Smooth muscle cell (in vitro differentiated cells): ENCODE results near the gene CARF. TPM values are rescaled to one million over a fixed set of nuclear protein-coding genes. Genes with fewer than 3 reads are reported as not detected.
"Not testable (repeated sequence)": the region's sequence is repeated elsewhere in the genome, so short reads cannot be mapped to it uniquely, and the experiment has no call there.

Source experiments
- DNase-seq: peaks from one replicate; lab custom pipeline; 2025; ENCODE audit not compliant: unreplicated experiment; lab: John Stamatoyannopoulos, UW
- H2AFZ ChIP-seq: fragments of 200-600 bp; sonication (generic); 2 replicates; pipeline ENCODE4 v1.6.0; 2016; ENCODE audit warnings: antibody characterized with exemption, low read depth, mild to moderate bottlenecking
- H3F3A ChIP-seq: fragments of 200-600 bp; sonication (generic); 2 replicates; pipeline ENCODE4 v1.6.0; 2017; ENCODE audit warnings: antibody characterized with exemption, low read depth
- H3K27ac ChIP-seq: fragments of 200-600 bp; sonication (generic); 2 replicates; pipeline ENCODE4 v1.5.1; 2016; ENCODE audit warnings: low read depth, mild to moderate bottlenecking
- H3K27me3 ChIP-seq: fragments of 200-600 bp; sonication (generic); 2 replicates; pipeline ENCODE4 v1.6.1; 2016; ENCODE audit warnings: low read depth, mild to moderate bottlenecking
- H3K36me3 ChIP-seq: fragments of 200-600 bp; sonication (generic); 2 replicates; pipeline ENCODE4 v1.5.1; 2016; ENCODE audit warnings: low read depth
- H3K4me1 ChIP-seq: fragments of 200-600 bp; sonication (generic); 2 replicates; pipeline ENCODE4 v1.5.1; 2016; ENCODE audit warnings: low read depth
- H3K4me2 ChIP-seq: fragments of 200-600 bp; sonication (generic); 2 replicates; pipeline ENCODE4 v1.6.0; 2016; ENCODE audit warnings: mild to moderate bottlenecking
- H3K4me3 ChIP-seq: fragments of 200-600 bp; sonication (generic); 2 replicates; pipeline ENCODE4 v1.5.1; 2016; ENCODE audit warnings: mild to moderate bottlenecking
- H3K79me2 ChIP-seq: fragments of 200-600 bp; sonication (generic); 2 replicates; pipeline ENCODE4 v1.6.0; 2016; ENCODE audit warnings: low read depth, mild to moderate bottlenecking
- H3K9ac ChIP-seq: fragments of 200-600 bp; sonication (generic); 2 replicates; pipeline ENCODE4 v1.6.0; 2016; ENCODE audit warnings: low read depth
- H3K9me3 ChIP-seq: fragments of 200-600 bp; sonication (generic); replicated peaks from 2 replicates; pipeline ENCODE4 v1.5.1; 2016; ENCODE audit warnings: low read depth
- H4K20me1 ChIP-seq: fragments of 200-600 bp; sonication (generic); 2 replicates; pipeline ENCODE4 v1.6.0; 2016; ENCODE audit warnings: low read depth
- WGBS: methylation state at CpG from one replicate; pipeline ENCODE4 v1.1.7; 2016; ENCODE audit warnings: low lambda C conversion rate; 5-methylcytosine and 5-hydroxymethylcytosine counted together
- polyA plus RNA-seq: library from polyadenylated mRNA; unstranded; fragments of >200 nt; fragmentation: Nextera tagmentation; extraction: Ambion mirVana; gene quantifications from 2 replicates; pipeline ENCODE4 v1.2.1, GENCODE V29; 2016
- total RNA-seq: library from RNA; depleted of rRNA; stranded (reverse); fragments of >200 nt; gene quantifications from 2 replicates; pipeline ENCODE4 v1.2.3, GENCODE V29; 2014
- TF ChIP-seq, protein P1 (sequence below): fragments of 200-600 bp; sonication (generic); IDR thresholded peaks from 2 replicates; pipeline ENCODE4 v1.5.1; 2017; ENCODE audit warnings: borderline replicate concordance, mild to moderate bottlenecking, antibody characterized with exemption; ENCODE audit not compliant: insufficient read depth, poor library complexity, severe bottlenecking

CARF gene
- total and polyA plus RNA-seq, 2 experiments from 2014 or later: 1.6 to 8.0 TPM

DNA sequence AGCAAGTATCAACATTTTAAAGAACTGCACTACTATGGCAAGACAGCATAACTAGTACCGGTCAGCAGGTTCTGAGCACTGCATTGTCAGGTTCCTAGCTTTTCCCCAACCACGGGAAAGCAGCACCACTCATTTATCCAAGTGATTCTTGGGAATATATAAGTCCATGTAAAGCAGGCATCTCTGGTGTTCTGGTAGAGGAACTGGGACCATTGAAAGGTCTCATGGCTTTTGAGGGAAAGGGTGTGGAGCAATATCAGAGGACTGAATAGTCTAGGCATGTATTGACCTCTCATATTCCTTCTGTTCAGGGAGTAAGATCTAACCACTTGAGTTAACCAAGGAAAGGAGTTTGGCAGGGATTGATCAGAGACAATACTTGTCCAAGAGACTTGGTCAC lies 34.4 kb upstream of the CARF start:
- Histone ChIP-seq H3K4me1 (no peaks in the 10 kb centered on the region), H3K4me3 (no peak overlapping the region), H3K9ac (no peak overlapping the region), H2AFZ (no peak overlapping the region), H4K20me1 (no peaks in the 10 kb centered on the region), H3K27me3 (no peaks in the 10 kb centered on the region), H3K9me3 (no peaks in the 10 kb centered on the region), H3K27ac (no peak overlapping the region), H3K36me3 (no peaks in the 10 kb centered on the region), H3F3A (no peaks in the 10 kb centered on the region), H3K79me2 (no peaks in the 10 kb centered on the region), H3K4me2 (no peak overlapping the region)
- 100% methylated on average over 2 of the region's 2 CpGs for WGBS
- DNase-seq: no peak
- TF ChIP-seq, protein P1, sequence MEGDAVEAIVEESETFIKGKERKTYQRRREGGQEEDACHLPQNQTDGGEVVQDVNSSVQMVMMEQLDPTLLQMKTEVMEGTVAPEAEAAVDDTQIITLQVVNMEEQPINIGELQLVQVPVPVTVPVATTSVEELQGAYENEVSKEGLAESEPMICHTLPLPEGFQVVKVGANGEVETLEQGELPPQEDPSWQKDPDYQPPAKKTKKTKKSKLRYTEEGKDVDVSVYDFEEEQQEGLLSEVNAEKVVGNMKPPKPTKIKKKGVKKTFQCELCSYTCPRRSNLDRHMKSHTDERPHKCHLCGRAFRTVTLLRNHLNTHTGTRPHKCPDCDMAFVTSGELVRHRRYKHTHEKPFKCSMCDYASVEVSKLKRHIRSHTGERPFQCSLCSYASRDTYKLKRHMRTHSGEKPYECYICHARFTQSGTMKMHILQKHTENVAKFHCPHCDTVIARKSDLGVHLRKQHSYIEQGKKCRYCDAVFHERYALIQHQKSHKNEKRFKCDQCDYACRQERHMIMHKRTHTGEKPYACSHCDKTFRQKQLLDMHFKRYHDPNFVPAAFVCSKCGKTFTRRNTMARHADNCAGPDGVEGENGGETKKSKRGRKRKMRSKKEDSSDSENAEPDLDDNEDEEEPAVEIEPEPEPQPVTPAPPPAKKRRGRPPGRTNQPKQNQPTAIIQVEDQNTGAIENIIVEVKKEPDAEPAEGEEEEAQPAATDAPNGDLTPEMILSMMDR: no peak

DNA sequence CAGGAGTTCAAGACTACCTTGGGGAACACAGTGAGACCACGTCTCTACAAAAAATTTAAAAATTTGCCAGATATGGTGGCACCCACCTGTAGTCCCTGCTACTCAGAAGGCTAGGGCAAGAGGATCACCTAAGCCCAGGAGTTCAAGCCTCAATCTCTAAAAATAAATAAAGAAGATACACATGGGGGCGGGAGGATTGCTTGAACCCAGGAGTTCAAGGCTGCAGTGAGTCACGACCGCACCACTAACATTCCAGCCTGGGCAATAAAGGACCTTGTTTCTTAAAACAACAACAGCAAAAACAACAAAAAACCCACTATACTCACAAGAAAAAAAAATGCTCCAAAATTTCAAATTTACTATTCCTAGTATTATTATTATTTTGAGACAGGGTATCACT lies 30.5 kb upstream of the CARF start:
- TF ChIP-seq, protein P1: no peak
- 96% methylated on average over 4 of the region's 4 CpGs for WGBS
- H3K4me3 ChIP-seq: no peak overlapping the region
- no peaks in the 10 kb centered on the region for H3K9me3 ChIP-seq
- H3K27ac ChIP-seq: no peak overlapping the region
- no peaks in the 10 kb centered on the region for H3K79me2 ChIP-seq
- no peaks in the 10 kb centered on the region for H4K20me1 ChIP-seq
- no peaks in the 10 kb centered on the region for H3K27me3 ChIP-seq
- DNase-seq: no peak
- no peak overlapping the region for H2AFZ ChIP-seq
- H3K36me3 ChIP-seq: no peaks in the 10 kb centered on the region
- H3K4me1 ChIP-seq: no peaks in the 10 kb centered on the region
- no peak overlapping the region for H3K4me2 ChIP-seq
- H3K9ac ChIP-seq: no peak overlapping the region
- no peaks in the 10 kb centered on the region for H3F3A ChIP-seq

DNA sequence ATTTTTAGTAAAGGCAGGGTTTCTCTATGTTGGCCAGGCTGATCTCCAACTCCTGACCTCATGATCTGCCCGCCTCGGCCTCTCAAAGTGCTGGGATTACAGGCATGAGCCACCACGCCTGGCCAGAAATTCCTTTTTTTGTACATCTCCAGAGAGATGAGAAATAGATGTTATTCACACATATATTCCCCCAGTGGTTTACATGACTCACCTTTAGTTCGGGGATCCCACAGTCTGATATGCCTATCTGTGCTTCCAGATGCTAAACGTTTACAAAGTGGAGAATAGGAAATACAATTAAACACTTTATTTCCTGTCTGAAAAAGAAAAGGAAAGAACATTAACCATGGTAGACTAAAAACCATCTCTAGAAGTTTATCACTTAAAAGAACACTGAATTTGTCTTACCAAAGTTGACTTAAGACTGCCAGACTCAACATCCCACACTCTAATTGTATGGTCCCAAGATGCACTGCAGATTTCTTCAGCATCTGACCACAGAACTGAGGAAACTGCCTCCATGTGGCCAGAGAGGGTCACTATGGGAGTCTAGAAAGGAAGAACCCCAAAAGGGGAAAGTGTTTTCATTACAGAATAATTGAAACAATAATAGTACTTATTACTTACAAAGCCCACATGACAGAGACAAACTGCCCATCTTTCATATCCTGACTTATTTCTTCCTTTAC lies 27.9 kb upstream of the CARF start:
- Histone ChIP-seq H3K9me3 (no peaks in the 10 kb centered on the region), H3K27me3 (no peaks in the 10 kb centered on the region), H4K20me1 (no peaks in the 10 kb centered on the region), H3K9ac (no peak overlapping the region), H3K27ac (no peak overlapping the region), H2AFZ (no peak overlapping the region), H3K4me3 (no peak overlapping the region), H3K36me3 (no peaks in the 10 kb centered on the region), H3K4me1 (no peaks in the 10 kb centered on the region), H3K79me2 (no peaks in the 10 kb centered on the region), H3K4me2 (no peak overlapping the region), H3F3A (no peaks in the 10 kb centered on the region)
- TF ChIP-seq, protein P1: no peak
- no peak for DNase-seq
- WGBS: 93% methylated on average over 5 of the region's 5 CpGs

DNA sequence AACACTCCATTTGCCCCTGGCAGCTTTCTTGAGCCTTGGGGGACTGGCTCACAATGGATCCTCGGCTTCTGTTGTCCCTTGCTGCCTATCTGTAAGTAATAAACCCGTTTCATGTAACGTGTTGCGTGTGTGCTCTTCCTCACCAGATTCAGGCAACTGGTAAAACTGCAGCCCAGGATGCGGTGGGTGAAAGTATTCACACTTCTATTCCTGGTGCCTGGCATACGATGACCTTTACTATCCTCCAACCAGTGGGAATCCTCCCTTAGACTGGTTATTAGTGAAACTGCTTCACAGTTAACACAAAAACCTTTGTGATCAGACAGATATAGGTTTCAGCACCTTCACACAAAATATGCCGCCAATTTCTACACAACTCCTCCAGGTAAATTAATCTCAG lies 26.9 kb upstream of the CARF start:
- WGBS: 96% methylated on average over 7 of the region's 7 CpGs
- DNase-seq: no peak
- TF ChIP-seq, protein P1: no peak
- Histone ChIP-seq H3K4me2 (no peak overlapping the region), H4K20me1 (no peaks in the 10 kb centered on the region), H3K36me3 (no peaks in the 10 kb centered on the region), H3K9ac (no peak overlapping the region), H3F3A (no peaks in the 10 kb centered on the region), H3K27me3 (no peaks in the 10 kb centered on the region), H3K4me1 (no peaks in the 10 kb centered on the region), H3K27ac (no peak overlapping the region), H3K4me3 (no peak overlapping the region), H3K9me3 (no peaks in the 10 kb centered on the region), H3K79me2 (no peaks in the 10 kb centered on the region), H2AFZ (no peak overlapping the region)

DNA sequence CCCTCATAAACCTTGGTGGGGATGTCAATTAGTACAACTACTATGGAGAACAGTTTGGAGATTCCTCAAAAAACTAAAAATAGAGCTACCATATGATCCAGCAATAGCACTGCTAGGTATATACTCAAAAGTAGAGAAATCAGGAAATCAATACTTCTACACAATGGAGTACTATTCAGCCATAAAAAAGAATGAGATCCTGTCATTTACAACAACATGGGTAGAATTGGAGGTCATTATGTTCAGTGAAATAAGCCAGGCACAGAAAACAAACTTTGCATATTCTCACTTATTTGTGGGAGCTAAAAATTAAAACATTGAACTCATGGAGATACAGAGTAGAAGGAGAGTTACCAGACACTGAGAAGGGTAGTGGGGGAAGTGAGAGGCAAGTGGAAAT lies 6.6 kb upstream of the CARF start:
- H2AFZ ChIP-seq, H3K4me2 ChIP-seq, H3K9me3 ChIP-seq, H3K4me3 ChIP-seq, H3K4me1 ChIP-seq, H3K9ac ChIP-seq, H3F3A ChIP-seq, DNase-seq, H3K27ac ChIP-seq, H4K20me1 ChIP-seq, H3K27me3 ChIP-seq: not testable (repeated sequence)
- Histone ChIP-seq H3K36me3 (peaks cover 15% of the 10 kb centered on the region), H3K79me2 (peaks cover 50% of the 10 kb centered on the region)
